GM23338 (cell line): ENCODE data around the gene KRT8. TPM values are rescaled to one million over a fixed set of nuclear protein-coding genes. Genes with fewer than 3 reads are reported as not detected.

Source experiments
- ATAC-seq: fragments of 200-7000 bp; cut with Tn5 transposase; 3 replicates; pipeline ENCODE4 v1.9.1; 2020
- DNase-seq: peaks from one replicate; pipeline ENCODE4 v3.0.0-alpha.2; 2015; ENCODE audit warnings: low spot score
- H2AFZ ChIP-seq: fragments of 200-600 bp; sonication (generic); 2 replicates; pipeline ENCODE4 v1.8.0; 2016; ENCODE audit warnings: antibody characterized with exemption, mild to moderate bottlenecking, moderate library complexity
- H3F3A ChIP-seq: fragments of 200-600 bp; sonication (generic); replicated peaks from 2 replicates; pipeline ENCODE4 v1.8.0; 2017; ENCODE audit warnings: antibody characterized with exemption, mixed run types, low read depth
- H3K27ac ChIP-seq: fragments of 200-600 bp; sonication (generic); 2 replicates; pipeline ENCODE4 v1.6.1; 2016; ENCODE audit warnings: low read depth
- H3K27me3 ChIP-seq: fragments of 200-600 bp; sonication (generic); 2 replicates; pipeline ENCODE4 v1.8.0; 2016; ENCODE audit warnings: mild to moderate bottlenecking, mixed run types, moderate library complexity; ENCODE audit not compliant: insufficient read depth
- H3K36me3 ChIP-seq: fragments of 200-600 bp; sonication (generic); 2 replicates; pipeline ENCODE4 v1.8.0; 2016; ENCODE audit warnings: mild to moderate bottlenecking; ENCODE audit not compliant: insufficient read depth
- H3K4me1 ChIP-seq: fragments of 200-600 bp; sonication (generic); 2 replicates; pipeline ENCODE4 v1.8.0; 2016; ENCODE audit warnings: mild to moderate bottlenecking, moderate library complexity; ENCODE audit not compliant: insufficient read depth
- H3K4me2 ChIP-seq: fragments of 200-600 bp; sonication (generic); 2 replicates; pipeline ENCODE4 v1.7.1; 2017; ENCODE audit warnings: mixed run types
- H3K4me3 ChIP-seq: fragments of 200-600 bp; sonication (generic); 2 replicates; pipeline ENCODE4 v1.6.1; 2016; ENCODE audit warnings: mixed run types
- H3K79me2 ChIP-seq: fragments of 200-600 bp; sonication (generic); replicated peaks from 2 replicates; pipeline ENCODE4 v1.8.0; 2017; ENCODE audit warnings: mild to moderate bottlenecking; ENCODE audit not compliant: insufficient read depth
- H3K9me2 ChIP-seq: fragments of 200-600 bp; sonication (generic); 2 replicates; pipeline ENCODE4 v1.8.0; 2017; ENCODE audit not compliant: insufficient read depth
- H4K20me1 ChIP-seq: fragments of 200-600 bp; sonication (generic); replicated peaks from 2 replicates; pipeline ENCODE4 v1.8.0; 2017; ENCODE audit warnings: mild to moderate bottlenecking; ENCODE audit not compliant: insufficient read depth
- H3K27ac Mint-ChIP-seq: 2 replicates; pipeline ENCODE4 v1.8.0; 2020; ENCODE audit warnings: inconsistent platforms, mild to moderate bottlenecking, moderate library complexity, mixed read lengths
- H3K27me3 Mint-ChIP-seq: 3 replicates; pipeline ENCODE4 v1.8.0; 2022; ENCODE audit warnings: low read depth, mild to moderate bottlenecking, moderate library complexity, mixed read lengths, inconsistent platforms; ENCODE audit not compliant: insufficient read depth, poor library complexity
- H3K36me3 Mint-ChIP-seq: 3 replicates; pipeline ENCODE4 v1.8.0; 2021; ENCODE audit warnings: low read depth, mild to moderate bottlenecking, inconsistent platforms, moderate library complexity, mixed read lengths
- H3K4me1 Mint-ChIP-seq: 3 replicates; pipeline ENCODE4 v1.8.0; 2020; ENCODE audit warnings: mild to moderate bottlenecking, inconsistent platforms, mixed read lengths
- H3K4me3 Mint-ChIP-seq: 3 replicates; pipeline ENCODE4 v1.8.0; 2021; ENCODE audit warnings: moderate library complexity, mild to moderate bottlenecking, inconsistent platforms, mixed read lengths
- H3K9me3 Mint-ChIP-seq: 3 replicates; pipeline ENCODE4 v1.8.0; 2020; ENCODE audit warnings: moderate library complexity, mild to moderate bottlenecking, inconsistent platforms, mixed read lengths
- CREB1 ChIP-seq: fragments of 250-450 bp; sonication (Bioruptor Pico); IDR thresholded peaks from 2 replicates; pipeline ENCODE4 v1.5.0; 2020; ENCODE audit warnings: low read depth, mild to moderate bottlenecking, moderate library complexity
- ETS1 ChIP-seq: IDR thresholded peaks from 2 replicates; pipeline ENCODE4 v1.6.1; 2016; ENCODE audit warnings: antibody characterized with exemption
- EZH2 ChIP-seq: fragments of 200-600 bp; sonication (generic); IDR thresholded peaks from one replicate; pipeline ENCODE4 v1.8.0; 2017; ENCODE audit warnings: antibody characterized with exemption, mild to moderate bottlenecking, low read depth; ENCODE audit not compliant: unreplicated experiment
- EZH2phosphoT487 ChIP-seq: fragments of 200-600 bp; sonication (generic); IDR thresholded peaks from one replicate; pipeline ENCODE4 v1.8.1; 2018; ENCODE audit warnings: antibody characterized with exemption; ENCODE audit not compliant: unreplicated experiment
- JUNB ChIP-seq: IDR thresholded peaks from one replicate; pipeline ENCODE4 v1.6.1; 2016; ENCODE audit warnings: antibody characterized with exemption; ENCODE audit not compliant: unreplicated experiment
- NANOG ChIP-seq: IDR thresholded peaks from 2 replicates; pipeline ENCODE4 v1.6.1; 2016; ENCODE audit warnings: antibody characterized with exemption, borderline replicate concordance
- POLR2AphosphoS5 ChIP-seq: IDR thresholded peaks from 2 replicates; pipeline ENCODE4 v1.6.1; 2016; ENCODE audit warnings: antibody characterized with exemption, low read depth
- REST ChIP-seq: IDR thresholded peaks from one replicate; pipeline ENCODE4 v1.6.1; 2018; ENCODE audit warnings: antibody characterized with exemption; ENCODE audit not compliant: unreplicated experiment
- STAT1 ChIP-seq: IDR thresholded peaks from one replicate; pipeline ENCODE4 v1.6.1; 2016; ENCODE audit warnings: antibody characterized with exemption; ENCODE audit not compliant: unreplicated experiment
- ZNF114 ChIP-seq: fragments of 250-450 bp; sonication (Bioruptor Pico); IDR thresholded peaks from 2 replicates; pipeline ENCODE4 v1.5.0; 2020; ENCODE audit warnings: mild to moderate bottlenecking, moderate library complexity
- ZNF331 ChIP-seq: fragments of 250-450 bp; sonication (Bioruptor Pico); IDR thresholded peaks from 2 replicates; pipeline ENCODE4 v1.5.0; 2020; ENCODE audit warnings: low read depth, mild to moderate bottlenecking, moderate library complexity
- polyA plus RNA-seq: library from polyadenylated mRNA; unstranded; fragments of >200 nt; fragmentation: Nextera tagmentation; extraction: Ambion mirVana; gene quantifications from 2 replicates; pipeline ENCODE4 v1.2.1, GENCODE V29; 2016
- total RNA-seq: library from RNA; depleted of rRNA; stranded (reverse); fragments of >200 nt; shearing (Covaris generic); gene quantifications from 2 replicates; pipeline ENCODE4 v1.2.3, GENCODE V29; 2014
- TF ChIP-seq, protein P1 (sequence below), 2 experiments: fragments of 200-600 bp in 1 of 2; sonication (generic) in 1 of 2; conservative IDR thresholded peaks; 2 replicates each; pipeline versions ENCODE4 v1.5.1 to v1.6.1; 2016 to 2017; ENCODE audit warnings: antibody characterized with exemption in 2 of 2, low read depth in 2 of 2, mild to moderate bottlenecking in 2 of 2, moderate library complexity in 1 of 2

The KRT8 gene
- total and polyA plus RNA-seq, 2 experiments from 2014 or later = 250 to 322 TPM

GRCh38 chr12:52910248-52910883 lies 5.5 kb upstream of the KRT8 start (continued):
- TF ChIP-seq, protein P1, sequence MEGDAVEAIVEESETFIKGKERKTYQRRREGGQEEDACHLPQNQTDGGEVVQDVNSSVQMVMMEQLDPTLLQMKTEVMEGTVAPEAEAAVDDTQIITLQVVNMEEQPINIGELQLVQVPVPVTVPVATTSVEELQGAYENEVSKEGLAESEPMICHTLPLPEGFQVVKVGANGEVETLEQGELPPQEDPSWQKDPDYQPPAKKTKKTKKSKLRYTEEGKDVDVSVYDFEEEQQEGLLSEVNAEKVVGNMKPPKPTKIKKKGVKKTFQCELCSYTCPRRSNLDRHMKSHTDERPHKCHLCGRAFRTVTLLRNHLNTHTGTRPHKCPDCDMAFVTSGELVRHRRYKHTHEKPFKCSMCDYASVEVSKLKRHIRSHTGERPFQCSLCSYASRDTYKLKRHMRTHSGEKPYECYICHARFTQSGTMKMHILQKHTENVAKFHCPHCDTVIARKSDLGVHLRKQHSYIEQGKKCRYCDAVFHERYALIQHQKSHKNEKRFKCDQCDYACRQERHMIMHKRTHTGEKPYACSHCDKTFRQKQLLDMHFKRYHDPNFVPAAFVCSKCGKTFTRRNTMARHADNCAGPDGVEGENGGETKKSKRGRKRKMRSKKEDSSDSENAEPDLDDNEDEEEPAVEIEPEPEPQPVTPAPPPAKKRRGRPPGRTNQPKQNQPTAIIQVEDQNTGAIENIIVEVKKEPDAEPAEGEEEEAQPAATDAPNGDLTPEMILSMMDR (conservative IDR thresholded peaks at IDR 0.05; ENCODE audit: low read depth in 2 of 2) = no peak
- TF ChIP-seq STAT1 (no peak), REST (no peak), POLR2AphosphoS5 (no peak), CREB1 (CRISPR knock-in tag) (no peak), ETS1 (no peak), ZNF114 (CRISPR knock-in tag) (no peak), ZNF331 (CRISPR knock-in tag) (no peak), EZH2 (no peak), NANOG (no peak)

DNA sequence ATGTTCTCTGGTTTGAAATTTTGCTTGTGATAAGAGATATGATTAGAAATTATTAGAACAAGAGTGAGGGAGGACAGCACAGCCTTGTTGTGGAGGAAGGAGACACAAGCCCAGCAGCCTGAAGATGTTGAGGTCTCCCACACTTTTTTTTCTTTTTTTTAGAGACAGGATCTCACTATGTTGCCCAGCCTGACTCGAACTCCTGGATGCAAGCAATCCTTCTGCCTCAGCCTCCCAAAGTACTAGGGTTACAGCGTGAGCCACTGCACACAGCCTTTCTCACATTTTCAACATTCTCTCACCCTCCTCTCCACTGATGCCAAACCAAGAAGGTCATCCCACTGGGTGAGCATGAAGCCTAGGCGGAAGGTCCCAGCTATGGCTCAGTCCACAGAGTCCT lies 4.9 kb upstream of the KRT8 start:
- ATAC-seq (no peak), DNase-seq (no peak)
- no peaks in the 10 kb centered on the region for H3K9me3 Mint-ChIP-seq
- H3K4me3 ChIP-seq = no peak overlapping the region
- no peaks in the 10 kb centered on the region for H3K9me2 ChIP-seq
- peaks cover 50% of the 10 kb centered on the region for H3K4me1 Mint-ChIP-seq
- H3K27ac ChIP-seq = no peak overlapping the region
- peaks cover 26% of the 10 kb centered on the region for H3K27me3 Mint-ChIP-seq
- no peaks in the 10 kb centered on the region for H3K36me3 Mint-ChIP-seq
- H3K27ac Mint-ChIP-seq = peak overlapping the region; percentile 51
- no peaks in the 10 kb centered on the region for H3F3A ChIP-seq
- H3K4me2 ChIP-seq = peak overlapping the region; percentile 58
- H3K4me1 ChIP-seq = peaks cover 53% of the 10 kb centered on the region
- H3K4me3 Mint-ChIP-seq = no peak overlapping the region
- no peaks in the 10 kb centered on the region for H3K27me3 ChIP-seq
- no peak overlapping the region for H2AFZ ChIP-seq
- no peaks in the 10 kb centered on the region for H4K20me1 ChIP-seq
- H3K36me3 ChIP-seq = no peaks in the 10 kb centered on the region
- peaks cover under 1% of the 10 kb centered on the region for H3K79me2 ChIP-seq
- no peak for TF ChIP-seq NANOG
- no peak for TF ChIP-seq STAT1
- TF ChIP-seq ZNF114 (CRISPR knock-in tag) = no peak
- no peak for TF ChIP-seq JUNB
- no peak for TF ChIP-seq REST
- TF ChIP-seq, protein P1 (conservative IDR thresholded peaks at IDR 0.05; ENCODE audit: low read depth in 2 of 2) = no peak
- TF ChIP-seq POLR2AphosphoS5 = no peak
- no peak for TF ChIP-seq EZH2
- TF ChIP-seq EZH2phosphoT487 = no peak
